ENCODE measurements around the gene PXN. TPM values are rescaled to one million over a fixed set of nuclear protein-coding genes. Genes with fewer than 3 reads are reported as not detected.

PXN gene
- polyA plus RNA-seq, 3 donors = 56.7 to 89.5 (median 69.5) TPM

DNA sequence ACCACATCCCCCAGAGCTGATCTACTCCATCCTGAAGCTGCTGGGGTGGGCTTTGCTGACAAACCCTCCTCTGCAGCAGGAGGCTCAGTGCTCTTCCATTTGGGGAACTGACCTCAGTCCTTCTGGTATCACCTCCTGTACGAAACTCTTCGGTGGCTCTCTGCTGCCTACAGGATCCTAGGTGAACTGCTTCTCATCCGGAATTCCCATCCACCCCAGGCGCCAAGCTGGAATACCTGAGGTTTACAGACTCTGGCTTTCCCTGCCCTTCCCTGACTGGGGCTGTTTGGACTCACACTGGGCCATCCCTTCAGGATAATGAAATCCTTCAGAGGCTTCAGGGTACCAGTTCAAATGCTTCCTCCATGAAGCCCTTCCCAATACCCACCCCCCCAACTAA, 97.2 kb downstream of the PXN start:
- no peak for DNase-seq (ENCODE audit: extremely low read depth in 1 of 11, low read depth in 9 of 11, low spot score in 4 of 11)

DNA sequence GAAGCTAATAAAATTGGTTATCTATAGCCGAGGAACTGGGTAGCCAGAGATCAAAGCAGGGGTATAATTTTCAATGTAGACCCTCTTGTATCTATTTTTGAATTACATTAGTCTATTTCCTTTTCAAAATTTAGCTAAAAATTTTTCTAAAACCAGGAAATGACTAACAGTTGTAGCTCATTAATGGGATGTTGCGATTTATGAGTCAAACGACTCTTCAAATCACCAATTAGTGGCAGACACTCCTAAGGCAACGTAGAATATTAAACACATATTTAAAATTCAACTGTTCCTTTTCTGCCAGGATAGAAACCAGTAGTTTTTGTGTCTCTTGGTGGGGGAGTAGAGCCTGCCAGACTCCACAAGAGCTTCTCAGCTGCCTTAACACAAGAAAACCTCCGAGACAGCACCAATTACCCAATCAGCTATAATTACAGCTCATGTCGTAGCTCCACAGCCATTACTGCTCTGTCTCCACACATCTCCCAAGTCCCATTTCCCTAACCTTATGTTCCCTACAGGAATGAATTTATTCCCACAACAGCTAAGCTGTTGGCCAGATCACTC, 97.9 kb downstream of the PXN start:
- DNase-seq (ENCODE audit: extremely low read depth in 1 of 11, low read depth in 9 of 11, low spot score in 4 of 11) = no peak

DNA sequence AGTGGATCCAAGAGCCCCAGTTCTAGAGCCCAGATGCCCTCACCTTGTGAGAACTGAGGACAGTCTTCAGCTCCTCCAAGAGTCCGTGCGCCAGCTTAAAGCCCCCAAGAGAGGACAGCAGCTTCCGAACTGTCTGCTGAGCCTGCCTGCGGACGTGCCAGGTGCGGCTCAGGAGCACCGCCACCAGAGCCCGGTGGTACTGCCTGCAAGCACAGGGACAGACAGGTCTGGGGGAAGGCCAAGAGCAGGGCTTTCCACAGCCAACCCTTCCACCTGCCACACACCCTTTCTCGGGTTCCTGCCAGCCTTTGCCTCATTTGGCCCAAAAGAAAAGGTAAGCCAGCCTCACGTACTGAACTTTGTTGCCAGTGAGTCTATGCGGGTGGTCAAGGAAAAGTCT, 101.2 kb downstream of the PXN start:
- DNase-seq (ENCODE audit: extremely low read depth in 1 of 11, low read depth in 9 of 11, low spot score in 4 of 11) = no peak

DNA sequence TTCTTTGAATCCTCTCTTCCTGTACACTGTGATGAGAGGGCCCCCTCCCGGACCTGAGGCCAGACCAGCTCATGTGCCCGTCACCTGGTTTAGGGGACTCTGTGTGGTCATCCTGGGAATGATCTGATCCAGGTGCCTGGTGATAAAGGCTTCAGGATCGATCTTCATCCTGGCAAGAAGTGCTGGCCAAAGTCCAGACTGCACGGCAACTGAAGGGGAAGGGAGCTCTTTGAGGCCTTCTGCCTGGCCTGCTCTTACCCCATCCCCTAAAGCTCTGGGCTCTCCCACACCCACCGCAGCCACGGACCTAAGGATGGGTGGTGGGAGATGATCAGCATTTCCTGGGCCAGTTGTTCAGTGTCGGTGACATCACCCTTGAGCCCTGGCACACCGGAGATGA, 102.8 kb downstream of the PXN start:
- no peak for DNase-seq (ENCODE audit: extremely low read depth in 1 of 11, low read depth in 9 of 11, low spot score in 4 of 11)

DNA sequence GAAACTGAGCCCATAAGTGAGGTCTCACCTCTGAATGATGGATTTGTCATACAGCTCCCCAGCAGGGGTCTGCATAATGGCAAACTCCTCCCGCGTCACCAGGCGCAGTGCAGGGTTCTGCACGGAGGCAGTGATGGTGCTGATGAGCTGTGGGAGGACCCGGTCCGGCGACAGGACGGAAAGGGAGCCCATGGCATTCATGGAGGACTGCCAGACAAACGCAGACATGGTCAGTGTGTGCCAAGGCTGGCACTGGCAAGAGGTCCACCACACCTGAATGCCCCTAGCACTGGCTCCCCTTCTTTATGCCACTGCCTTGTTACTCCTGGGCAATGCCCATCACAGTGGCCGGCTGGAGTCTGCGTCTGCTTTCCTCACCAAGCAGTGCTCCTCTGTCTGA, 103.7 kb downstream of the PXN start:
- no peak for DNase-seq (ENCODE audit: extremely low read depth in 1 of 11, low read depth in 9 of 11, low spot score in 4 of 11)

Other genes starting within 250 kb of the PXN start
- 10 to 100 TPM; 34.9 to 43.1 (median 36.9) TPM for gene RAB35, start 149.0 kb downstream of the PXN start, polyA plus RNA-seq (ENCODE audit: insufficient read length in 3 of 3)
- 10 to 100 TPM; 49.4 to 63.4 (median 55.9) TPM for gene GCN1, start 71.0 kb downstream of the PXN start, polyA plus RNA-seq (ENCODE audit: insufficient read length in 3 of 3)
- 1,000 to 10,000 TPM; 2,613 to 2,905 (median 2,670) TPM for gene RPLP0, start 64.6 kb downstream of the PXN start, polyA plus RNA-seq (ENCODE audit: insufficient read length in 3 of 3)
- not detected for gene RNU4-2, start 26.2 kb upstream of the PXN start, polyA plus RNA-seq (ENCODE audit: insufficient read length in 3 of 3)
- gene RNU4-1, start 27.5 kb upstream of the PXN start, polyA plus RNA-seq (ENCODE audit: insufficient read length in 3 of 3) = not detected
- gene SIRT4, start 36.6 kb upstream of the PXN start, polyA plus RNA-seq (ENCODE audit: insufficient read length in 3 of 3) = 1 to 10 TPM; 3.1 to 4.5 (median 3.6) TPM
- under 1 TPM; 0.50 to 0.91 (median 0.86) TPM for gene PLA2G1B, start 62.0 kb upstream of the PXN start, polyA plus RNA-seq (ENCODE audit: insufficient read length in 3 of 3)
- 10 to 100 TPM; 20.9 to 27.3 (median 24.3) TPM for gene MSI1, start 103.4 kb upstream of the PXN start, polyA plus RNA-seq (ENCODE audit: insufficient read length in 3 of 3)
- 100 to 1,000 TPM; 293 to 337 (median 296) TPM for gene COX6A1, start 172.4 kb upstream of the PXN start, polyA plus RNA-seq (ENCODE audit: insufficient read length in 3 of 3)
- gene TRIAP1, start 180.7 kb upstream of the PXN start, polyA plus RNA-seq (ENCODE audit: insufficient read length in 3 of 3) = 10 to 100 TPM; 35.0 to 47.6 (median 42.7) TPM
- 10 to 100 TPM; 31.2 to 41.9 (median 38.5) TPM for gene GATC, start 180.7 kb upstream of the PXN start, polyA plus RNA-seq (ENCODE audit: insufficient read length in 3 of 3)
- 100 to 1,000 TPM; 226 to 241 (median 238) TPM for gene SRSF9, start 204.0 kb upstream of the PXN start, polyA plus RNA-seq (ENCODE audit: insufficient read length in 3 of 3)
- 100 to 1,000 TPM; 405 to 558 (median 530) TPM for gene DYNLL1, start 230.4 kb upstream of the PXN start, polyA plus RNA-seq (ENCODE audit: insufficient read length in 3 of 3)